ENCODE measurements around the gene RPL10A. TPM values are rescaled to one million over a fixed set of nuclear protein-coding genes. Genes with fewer than 3 reads are reported as not detected.

The RPL10A gene
- total RNA-seq, 2 donors from 2014 or later, result 897 to 2,172 TPM

DNA sequence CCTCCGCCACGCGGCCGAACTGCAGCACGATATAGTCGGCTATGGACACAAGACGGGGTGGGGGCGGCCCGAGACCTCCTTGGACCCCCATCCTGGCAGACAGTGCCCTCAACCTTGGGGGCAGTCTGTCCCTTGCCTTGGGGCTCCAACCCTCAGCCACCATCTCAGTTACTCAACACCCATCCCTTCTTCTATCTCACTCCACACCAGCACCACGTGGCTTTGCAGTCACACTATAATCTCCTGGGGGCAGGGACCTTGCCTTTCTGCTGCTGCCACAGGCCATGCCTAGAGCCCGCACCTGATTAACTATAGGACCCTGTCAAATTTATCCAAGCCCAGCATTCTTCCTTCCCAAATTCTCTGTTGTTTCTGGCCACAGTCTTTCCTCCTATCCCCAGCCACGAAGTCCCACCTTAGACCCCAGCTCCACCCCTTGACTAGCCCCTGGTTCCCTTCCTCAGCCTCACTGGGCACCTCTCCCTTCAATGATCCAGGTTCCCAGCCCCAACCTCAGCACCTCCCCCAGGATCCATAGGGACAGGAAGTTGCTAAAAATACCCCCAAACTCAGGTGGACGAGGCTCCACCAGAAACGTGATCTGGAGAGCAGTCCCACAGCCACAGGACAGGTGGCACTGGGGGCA lies 30.3 kb downstream of the RPL10A start:
- intact Hi-C loops (cut with DNase I), result no loop called here
- WGBS, result 34% methylated on average over 10 of the region's 14 CpGs
- Histone ChIP-seq H3K27me3 (replicated peaks; ENCODE audit: insufficient read depth) (no peaks in the 10 kb centered on the region), H3K27ac (peak overlapping the region; percentile 95 to 98), H3K4me3 (peak overlapping the region; percentile 89 to 97), H3K36me3 (no peaks in the 10 kb centered on the region), H3K4me1 (replicated peaks) (peaks cover 18% of the 10 kb centered on the region), H3K9me3 (no peaks in the 10 kb centered on the region)
- TF ChIP-seq CTCF (IDR thresholded peaks at IDR 0.05), result no peak
- DNase-seq (ENCODE audit: low spot score), result no peak

GRCh38 chr6:35499372-35499771 lies 31.2 kb downstream of the RPL10A start:
- no peak overlapping the region for H3K4me3 ChIP-seq
- no peaks in the 10 kb centered on the region for H3K9me3 ChIP-seq
- no peak for DNase-seq (ENCODE audit: low spot score)
- no peak overlapping the region for H3K27ac ChIP-seq
- TF ChIP-seq POLR2A (IDR thresholded peaks at IDR 0.05) (no peak), POLR2AphosphoS5 (IDR thresholded peaks at IDR 0.05) (no peak), CTCF (IDR thresholded peaks at IDR 0.05) (no peak)
- 68% methylated on average over 4 of the region's 4 CpGs for WGBS
- intact Hi-C loops (cut with DNase I), result no loop called here
- H3K27me3 ChIP-seq (replicated peaks; ENCODE audit: insufficient read depth), result no peaks in the 10 kb centered on the region
- no peaks in the 10 kb centered on the region for H3K36me3 ChIP-seq
- H3K4me1 ChIP-seq (replicated peaks), result peaks cover 11% of the 10 kb centered on the region

DNA sequence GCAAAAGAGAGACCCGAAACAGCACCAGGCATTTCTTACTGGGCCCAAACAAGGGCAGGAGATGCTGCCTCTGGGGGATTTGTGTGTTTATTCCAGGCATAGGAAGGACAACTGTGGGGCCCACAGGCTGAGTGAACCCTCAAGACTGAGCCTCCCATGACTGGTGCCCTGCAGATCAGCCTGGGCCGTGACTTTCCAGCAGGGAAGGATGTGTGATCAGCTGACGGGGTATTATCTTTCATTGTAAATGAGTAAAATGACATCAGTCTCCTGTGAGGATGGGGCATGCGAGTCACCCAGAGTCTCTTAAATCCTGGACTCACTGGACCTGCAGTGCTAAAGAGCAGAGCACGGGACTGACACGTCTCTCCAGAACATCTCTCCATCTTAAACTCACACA lies 32.6 kb downstream of the RPL10A start:
- 48% methylated on average over 6 of the region's 6 CpGs for WGBS
- Histone ChIP-seq H3K27me3 (replicated peaks; ENCODE audit: insufficient read depth) (no peaks in the 10 kb centered on the region), H3K36me3 (no peaks in the 10 kb centered on the region), H3K4me3 (no peak overlapping the region), H3K27ac (peak overlapping the region; percentile 13 to 19), H3K9me3 (no peaks in the 10 kb centered on the region), H3K4me1 (replicated peaks) (no peaks in the 10 kb centered on the region)
- DNase-seq (ENCODE audit: low spot score), result peak; percentile 40
- intact Hi-C loops (cut with DNase I), result no loop called here
- TF ChIP-seq POLR2AphosphoS5 (IDR thresholded peaks at IDR 0.05) (peak; percentile 53), CTCF (IDR thresholded peaks at IDR 0.05) (no peak)

DNA sequence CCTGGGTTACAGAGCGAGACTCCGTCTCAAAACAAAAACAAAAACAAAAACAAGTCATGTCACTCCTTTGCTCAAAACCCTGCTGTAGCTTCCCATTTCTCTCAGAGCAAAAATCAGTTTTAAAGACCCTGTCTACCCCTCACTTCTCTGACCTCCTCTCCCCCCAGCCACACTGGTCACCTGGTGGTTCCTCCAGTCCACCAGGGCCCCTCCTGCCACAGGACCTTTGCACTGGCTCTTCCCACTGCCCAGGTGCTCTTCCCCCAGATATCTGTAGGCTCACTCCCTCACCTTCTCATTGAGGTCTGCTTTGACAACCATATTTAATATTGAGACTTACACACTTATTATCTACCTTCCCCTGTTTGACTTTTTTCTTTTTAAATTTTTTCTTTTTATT lies 33.6 kb downstream of the RPL10A start:
- TF ChIP-seq POLR2A (IDR thresholded peaks at IDR 0.05) (no peak), POLR2AphosphoS5 (IDR thresholded peaks at IDR 0.05) (no peak)
- no peaks in the 10 kb centered on the region for H3K27me3 ChIP-seq (replicated peaks; ENCODE audit: insufficient read depth)
- H3K27ac ChIP-seq, result no peak overlapping the region
- 94% methylated on average over 2 of the region's 2 CpGs for WGBS
- no peaks in the 10 kb centered on the region for H3K9me3 ChIP-seq
- H3K36me3 ChIP-seq, result no peaks in the 10 kb centered on the region
- intact Hi-C loops (cut with DNase I), result no loop called here
- H3K4me3 ChIP-seq, result no peak overlapping the region
- DNase-seq (ENCODE audit: low spot score), result no peak
- H3K4me1 ChIP-seq (replicated peaks), result no peaks in the 10 kb centered on the region

DNA sequence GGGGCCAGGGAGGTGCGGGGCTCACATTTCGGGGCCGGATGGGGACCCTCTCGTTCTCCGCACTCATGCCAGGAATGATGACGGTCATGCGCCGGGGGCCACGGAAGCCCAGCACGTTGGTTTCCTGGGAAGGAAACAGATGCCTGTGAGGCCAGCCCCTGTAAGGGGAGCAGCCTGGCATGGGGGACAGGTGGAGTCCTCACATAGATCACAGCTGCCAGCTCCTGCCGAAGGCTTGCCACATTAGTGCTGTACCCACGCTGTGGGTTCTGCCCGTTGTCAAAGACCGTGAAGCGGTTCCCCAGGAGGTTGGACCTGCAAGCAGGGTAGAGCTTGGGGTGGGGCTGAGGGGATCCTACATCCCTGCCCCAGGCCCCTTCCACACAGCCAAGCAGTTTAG lies 35.3 kb downstream of the RPL10A start:
- no peaks in the 10 kb centered on the region for H3K27me3 ChIP-seq (replicated peaks; ENCODE audit: insufficient read depth)
- no peaks in the 10 kb centered on the region for H3K9me3 ChIP-seq
- TF ChIP-seq POLR2A (IDR thresholded peaks at IDR 0.05) (no peak), CTCF (IDR thresholded peaks at IDR 0.05) (no peak), POLR2AphosphoS5 (IDR thresholded peaks at IDR 0.05) (no peak)
- no peaks in the 10 kb centered on the region for H3K36me3 ChIP-seq
- H3K4me3 ChIP-seq, result no peak overlapping the region
- 32% methylated on average over 15 of the region's 15 CpGs for WGBS
- no peak for DNase-seq (ENCODE audit: low spot score)
- H3K27ac ChIP-seq, result no peak overlapping the region
- intact Hi-C loops (cut with DNase I), result no loop called here
- H3K4me1 ChIP-seq (replicated peaks), result no peaks in the 10 kb centered on the region

Data from prostate gland (tissue), 2 donors.